Heart left ventricle (tissue), 13 donors: ENCODE results near the gene ZNF185.

Source experiments
- CTCF ChIP-seq, 12 donors: fragments of 200-600 bp; sonication (generic) in 4 of 12; IDR thresholded peaks; one replicate each; pipeline versions ENCODE4 v1.5.0 to v1.8.0; 2018 to 2022; ENCODE audit warnings: antibody characterized with exemption in 12 of 12, mild to moderate bottlenecking in 5 of 12
- POLR2A ChIP-seq, 2 donors: fragments of 450-650 bp; IDR thresholded peaks; one replicate each; pipeline ENCODE4 v1.6.1; 2017; ENCODE audit warnings: antibody characterized with exemption in 2 of 2, mild to moderate bottlenecking in 2 of 2, moderate library complexity in 2 of 2
- donor health status: ischemic (EF 13 %, LVEDD 7.1; RV severe dilation, severe dysfunction).
- donor health status: DM: no; HTN: yes; CAD: no.
- donor health status: DM: no; HTN: no; CAD: no.
- donor health status: ischemic (EF 25% LVEDD 6.9; RV normal size, moderate dysfunction).
- donor health status: ischemic (EF 25% LVEDD 5.7; RV mildly dilated, moderate dysfunction).
- donor health status: ischemic (EF 35%, LVEDD 5.7; RV mildly dilated, moderate dysfunction).
- donor health status: nonischemic (EF 11% LVEDD 7.7; RV severe dilation, severe dysfunction).
- donor health status: DM: yes; HTN: yes; CAD: no.
- donor health status: PGD.
- donor health status: ischemic (EF 29% LVEDD 5.4; RV normal size, mild dysfunction).
- donor health status: nonischemic (EF 23%, LVEDD 6.1; RV moderate dilation, normal function).

GRCh38 chrX:152869972-152870371 lies 27.9 kb upstream of the ZNF185 start:
- TF ChIP-seq CTCF (IDR thresholded peaks at IDR 0.05) (no peak), POLR2A (IDR thresholded peaks at IDR 0.05) (no peak)
